ENCODE data around the gene SPATA16. TPM values are rescaled to one million over a fixed set of nuclear protein-coding genes. Genes with fewer than 3 reads are reported as not detected.

The SPATA16 gene
- polyA plus RNA-seq, 1 experiment = not detected

- H3K9me3 ChIP-seq (ENCODE audit: control insufficient read depth, insufficient read depth, low read length) = no peaks in the 10 kb centered on the region
- ChIA-PET POLR2A (no interaction called here), CTCF (no interaction called here)
- TF ChIP-seq CTCF (IDR thresholded peaks at IDR 0.05; ENCODE audit: low read depth, low read length) = no peak
- H3K27ac ChIP-seq (ENCODE audit: low read depth, low read length) = no peak overlapping the region
- H3K27me3 ChIP-seq (ENCODE audit: control insufficient read depth, insufficient read depth, low read length) = no peaks in the 10 kb centered on the region
- no peak for DNase-seq (ENCODE audit: low read depth, low spot score)
- no peak overlapping the region for H3K4me3 ChIP-seq (ENCODE audit: low read depth, low read length)
Observed at GRCh38 chr3:172946061-172946460, 195.0 kb downstream of the SPATA16 start.

- TF ChIP-seq CTCF (IDR thresholded peaks at IDR 0.05; ENCODE audit: low read depth, low read length) = no peak
- Histone ChIP-seq H3K4me3 (ENCODE audit: low read depth, low read length) (no peak overlapping the region), H3K27me3 (ENCODE audit: control insufficient read depth, insufficient read depth, low read length) (no peaks in the 10 kb centered on the region), H3K9me3 (ENCODE audit: control insufficient read depth, insufficient read depth, low read length) (no peaks in the 10 kb centered on the region), H3K27ac (ENCODE audit: low read depth, low read length) (no peak overlapping the region)
- no peak for DNase-seq (ENCODE audit: low read depth, low spot score)
- CTCF ChIA-PET = no interaction called here
- POLR2A ChIA-PET = no interaction called here
Observed at GRCh38 chr3:172939651-172940293, 201.3 kb downstream of the SPATA16 start.

GRCh38 chr3:172938788-172939187, 202.2 kb downstream of the SPATA16 start:
- H3K4me3 ChIP-seq (ENCODE audit: low read depth, low read length) = no peak overlapping the region
- H3K27me3 ChIP-seq (ENCODE audit: control insufficient read depth, insufficient read depth, low read length) = no peaks in the 10 kb centered on the region
- no peak for TF ChIP-seq CTCF (IDR thresholded peaks at IDR 0.05; ENCODE audit: low read depth, low read length)
- DNase-seq (ENCODE audit: low read depth, low spot score) = no peak
- ChIA-PET POLR2A (no interaction called here), CTCF (no interaction called here)
- no peaks in the 10 kb centered on the region for H3K9me3 ChIP-seq (ENCODE audit: control insufficient read depth, insufficient read depth, low read length)
- H3K27ac ChIP-seq (ENCODE audit: low read depth, low read length) = no peak overlapping the region

- H3K4me3 ChIP-seq (ENCODE audit: low read depth, low read length) = no peak overlapping the region
- POLR2A ChIA-PET = no interaction called here
Observed at GRCh38 chr3:172931746-172932285, 209.2 kb downstream of the SPATA16 start.

More at GRCh38 chr3:172931746-172932285, 209.2 kb downstream of the SPATA16 start:
- CTCF ChIA-PET = no interaction called here
- no peak overlapping the region for H3K27ac ChIP-seq (ENCODE audit: low read depth, low read length)
- H3K27me3 ChIP-seq (ENCODE audit: control insufficient read depth, insufficient read depth, low read length) = no peaks in the 10 kb centered on the region
- no peak for DNase-seq (ENCODE audit: low read depth, low spot score)
- no peaks in the 10 kb centered on the region for H3K9me3 ChIP-seq (ENCODE audit: control insufficient read depth, insufficient read depth, low read length)
- TF ChIP-seq CTCF (IDR thresholded peaks at IDR 0.05; ENCODE audit: low read depth, low read length) = no peak
